ENCODE measurements around the gene ADAMTS16.

DNA sequence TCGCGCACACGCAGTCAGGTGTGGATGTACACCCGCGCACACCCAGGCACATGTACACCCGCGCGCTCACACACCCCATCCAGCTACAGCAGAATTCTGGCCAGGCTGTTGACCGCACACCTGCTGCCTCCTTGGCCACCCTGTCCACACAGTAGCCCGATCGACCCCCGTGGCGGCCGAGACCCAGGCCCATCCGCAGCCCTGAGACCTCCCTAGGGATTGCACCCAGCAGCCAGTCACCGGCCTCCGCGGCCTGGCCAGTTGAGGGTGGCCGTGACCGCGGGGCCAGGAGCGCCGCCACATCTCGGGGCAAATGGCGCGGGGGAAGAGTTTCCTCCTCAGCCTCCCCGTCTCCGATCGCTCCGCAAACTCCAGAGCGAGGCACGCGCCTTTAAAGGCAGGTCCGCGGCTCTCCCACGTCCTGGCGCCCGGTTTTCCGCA lies 774 bp upstream of the ADAMTS16 start:
- TF ChIP-seq, protein P1, sequence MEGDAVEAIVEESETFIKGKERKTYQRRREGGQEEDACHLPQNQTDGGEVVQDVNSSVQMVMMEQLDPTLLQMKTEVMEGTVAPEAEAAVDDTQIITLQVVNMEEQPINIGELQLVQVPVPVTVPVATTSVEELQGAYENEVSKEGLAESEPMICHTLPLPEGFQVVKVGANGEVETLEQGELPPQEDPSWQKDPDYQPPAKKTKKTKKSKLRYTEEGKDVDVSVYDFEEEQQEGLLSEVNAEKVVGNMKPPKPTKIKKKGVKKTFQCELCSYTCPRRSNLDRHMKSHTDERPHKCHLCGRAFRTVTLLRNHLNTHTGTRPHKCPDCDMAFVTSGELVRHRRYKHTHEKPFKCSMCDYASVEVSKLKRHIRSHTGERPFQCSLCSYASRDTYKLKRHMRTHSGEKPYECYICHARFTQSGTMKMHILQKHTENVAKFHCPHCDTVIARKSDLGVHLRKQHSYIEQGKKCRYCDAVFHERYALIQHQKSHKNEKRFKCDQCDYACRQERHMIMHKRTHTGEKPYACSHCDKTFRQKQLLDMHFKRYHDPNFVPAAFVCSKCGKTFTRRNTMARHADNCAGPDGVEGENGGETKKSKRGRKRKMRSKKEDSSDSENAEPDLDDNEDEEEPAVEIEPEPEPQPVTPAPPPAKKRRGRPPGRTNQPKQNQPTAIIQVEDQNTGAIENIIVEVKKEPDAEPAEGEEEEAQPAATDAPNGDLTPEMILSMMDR (IDR thresholded peaks at IDR 0.05), result no peak
- TF ChIP-seq POLR2AphosphoS5 (IDR thresholded peaks at IDR 0.05) (no peak), POLR2A (IDR thresholded peaks at IDR 0.05) (no peak)
